CD14-positive monocyte (primary cell): Measurements from ENCODE around the gene TMEM106B. TPM values are rescaled to one million over a fixed set of nuclear protein-coding genes. Genes with fewer than 3 reads are reported as not detected.

Experiments used
- DNase-seq, 3 donors: peaks; one replicate each; pipeline ENCODE4 v3.0.0-alpha.2; 2011 to 2022
- H2AFZ ChIP-seq: 2 replicates; pipeline ENCODE4 v1.6.0; 2012; ENCODE audit warnings: mild to moderate bottlenecking, low read depth, low read length, inconsistent platforms; ENCODE audit not compliant: insufficient read depth, poor library complexity, severe bottlenecking
- H3K27ac ChIP-seq, 2 donors: 1 replicate in 1 of 2; 2 replicates in 1 of 2; pipeline ENCODE4 v1.5.1; 2012 to 2013; ENCODE audit warnings: low read length in 2 of 2, control low read depth in 1 of 2, inconsistent platforms in 1 of 2, low read depth in 1 of 2, mild to moderate bottlenecking in 1 of 2
- H3K27me3 ChIP-seq, 2 donors: one replicate each; pipeline versions ENCODE4 v1.6.0 to v1.6.1; 2011 to 2013; ENCODE audit warnings: low read length in 2 of 2; ENCODE audit not compliant: control insufficient read depth in 2 of 2, insufficient read depth in 2 of 2
- H3K36me3 ChIP-seq, 2 donors: replicated peaks in 1 of 2; 1 replicate in 1 of 2; 2 replicates in 1 of 2; pipeline versions ENCODE4 v1.5.1 to v1.6.1; 2012 to 2013; ENCODE audit warnings: low read length in 2 of 2, control low read depth in 1 of 2, inconsistent platforms in 1 of 2, mild to moderate bottlenecking in 1 of 2; ENCODE audit not compliant: insufficient read depth in 2 of 2, control insufficient read depth in 1 of 2
- H3K4me1 ChIP-seq, 2 donors: 1 replicate in 1 of 2; 2 replicates in 1 of 2; pipeline versions ENCODE4 v1.5.1 to v1.6.1; 2012 to 2013; ENCODE audit warnings: low read length in 2 of 2, control low read depth in 1 of 2, inconsistent platforms in 1 of 2, mild to moderate bottlenecking in 1 of 2, moderate library complexity in 1 of 2; ENCODE audit not compliant: insufficient read depth in 2 of 2, control insufficient read depth in 1 of 2
- H3K4me2 ChIP-seq: replicated peaks from 2 replicates; pipeline ENCODE3; 2012; ENCODE audit warnings: low read length, moderate library complexity, mild to moderate bottlenecking; ENCODE audit not compliant: poor library complexity, severe bottlenecking; ENCODE audit errors: extremely low read depth
- H3K4me3 ChIP-seq, 3 experiments: fragments of 200-600 bp in 1 of 3; sonication (generic) in 1 of 3; replicated peaks in 1 of 3; 1 replicate in 2 of 3; 2 replicates in 1 of 3; pipeline ENCODE4 v1.5.1; 2011 to 2013; ENCODE audit warnings: low read length in 3 of 3, mild to moderate bottlenecking in 3 of 3, control low read depth in 2 of 3, low read depth in 2 of 3, inconsistent platforms in 1 of 3, moderate library complexity in 1 of 3
- H3K79me2 ChIP-seq: 2 replicates; pipeline ENCODE4 v1.6.0; 2012; ENCODE audit warnings: mild to moderate bottlenecking, control low read depth, inconsistent platforms, low read length, moderate library complexity; ENCODE audit not compliant: insufficient read depth
- H3K9ac ChIP-seq: 2 replicates; pipeline ENCODE4 v1.6.0; 2017; ENCODE audit warnings: low read length, mild to moderate bottlenecking; ENCODE audit not compliant: insufficient read depth, poor library complexity, severe bottlenecking
- H3K9me3 ChIP-seq, 2 donors: replicated peaks in 1 of 2; 1 replicate in 1 of 2; 2 replicates in 1 of 2; pipeline versions ENCODE4 v1.5.1 to v1.6.1; 2012 to 2013; ENCODE audit warnings: low read length in 2 of 2, control low read depth in 1 of 2; ENCODE audit not compliant: control insufficient read depth in 1 of 2, insufficient read depth in 1 of 2
- H4K20me1 ChIP-seq: 2 replicates; pipeline ENCODE4 v1.6.0; 2012; ENCODE audit warnings: mild to moderate bottlenecking, low read length, control low read depth, moderate library complexity; ENCODE audit not compliant: insufficient read depth
- H3K27ac Mint-ChIP-seq, 7 donors: one replicate each; pipeline ENCODE4 v1.8.0; 2020; ENCODE audit warnings: mild to moderate bottlenecking in 7 of 7, mixed read lengths in 7 of 7, moderate library complexity in 6 of 7, inconsistent platforms in 2 of 7
- H3K27me3 Mint-ChIP-seq, 3 donors: one replicate each; pipeline ENCODE4 v1.8.0; 2021 to 2022; ENCODE audit warnings: low read depth in 3 of 3, mild to moderate bottlenecking in 3 of 3, mixed read lengths in 3 of 3, moderate library complexity in 3 of 3, inconsistent platforms in 1 of 3
- H3K36me3 Mint-ChIP-seq, 2 donors: one replicate each; pipeline ENCODE4 v1.8.0; 2020; ENCODE audit warnings: mixed read lengths in 2 of 2, inconsistent platforms in 1 of 2, mild to moderate bottlenecking in 1 of 2
- H3K4me1 Mint-ChIP-seq: one replicate; pipeline ENCODE4 v1.8.0; 2020; ENCODE audit warnings: mild to moderate bottlenecking, mixed read lengths
- H3K4me3 Mint-ChIP-seq, 2 donors: one replicate each; pipeline ENCODE4 v1.8.0; 2020; ENCODE audit warnings: mild to moderate bottlenecking in 2 of 2, mixed read lengths in 2 of 2, moderate library complexity in 1 of 2
- H3K9me3 Mint-ChIP-seq, 7 donors: one replicate each; pipeline ENCODE4 v1.8.0; 2020 to 2022; ENCODE audit warnings: mixed read lengths in 7 of 7, mild to moderate bottlenecking in 6 of 7, moderate library complexity in 6 of 7, inconsistent platforms in 2 of 7
- CTCF ChIP-seq: fragments of 200-600 bp; IDR thresholded peaks from one replicate; pipeline ENCODE4 v1.8.0; 2022; ENCODE audit warnings: antibody characterized with exemption, mild to moderate bottlenecking
- WGBS: methylation state at CpG from one replicate; pipeline ENCODE4 v1.1.5; 2013; ENCODE audit warnings: missing lambda C conversion rate; ENCODE audit not compliant: insufficient coverage; 5-methylcytosine and 5-hydroxymethylcytosine counted together
- intact Hi-C, 2 donors: fragments of 100-400 bp; cut with micrococcal nuclease; formaldehyde crosslinking; loops; one replicate each; pipeline versions ENCODE4 v1.15.0 to v1.15.1; 2023
- polyA plus RNA-seq, 3 donors: library from polyadenylated mRNA; depleted of rRNA in 1 of 3; unstranded in 2 of 3; stranded (reverse) in 1 of 3; fragments of 300-500 nt in 2 of 3; fragments of >200 nt in 1 of 3; fragmentation: Illumina TruSeq in 2 of 3; gene quantifications; 1 replicate in 2 of 3; 2 replicates in 1 of 3; pipeline ENCODE4 v1.2.3, GENCODE V29; 2012 to 2021

TMEM106B gene
- polyA plus RNA-seq, 3 donors, result 5.2 to 17.7 (median 11.6) TPM

DNA sequence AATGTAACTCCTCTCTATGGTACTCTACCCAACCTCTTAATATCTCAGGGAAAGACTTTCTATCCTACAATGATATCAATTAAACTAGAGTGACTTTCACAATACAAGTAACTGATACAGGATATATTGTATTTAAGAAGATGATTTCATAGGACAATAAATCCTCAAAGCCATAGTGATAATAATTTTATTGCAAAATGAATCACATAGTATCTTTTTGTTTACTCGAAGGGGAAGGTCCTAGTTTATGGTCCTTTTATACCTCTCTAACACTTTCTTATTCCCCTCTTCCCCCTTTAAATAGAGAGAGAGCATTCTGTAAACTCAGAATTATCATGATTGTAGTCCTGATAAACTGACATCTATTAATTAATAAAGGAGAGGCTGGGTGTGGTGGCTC, 56.4 kb downstream of the TMEM106B start:
- TF ChIP-seq CTCF, result no peak
- intact Hi-C loops, result no loop called here
- H3K4me1 ChIP-seq, result no peaks in the 10 kb centered on the region
- no peak overlapping the region for H3K4me3 ChIP-seq
- Mint-ChIP-seq H3K27me3 (peaks cover 0 to 1% (median 0%) of the 10 kb centered on the region in 3 donors), H3K27ac (no peak overlapping the region), H3K9me3 (peaks cover 0 to 9% (median 5%) of the 10 kb centered on the region in 7 donors), H3K4me3 (no peak overlapping the region), H3K36me3 (no peaks in the 10 kb centered on the region), H3K4me1 (no peaks in the 10 kb centered on the region)
- no peak overlapping the region for H2AFZ ChIP-seq
- H3K79me2 ChIP-seq, result no peaks in the 10 kb centered on the region
- WGBS, result no CpG with 5 or more reads among the region's 1 CpG
- no peaks in the 10 kb centered on the region for H3K27me3 ChIP-seq
- no peak overlapping the region for H3K9ac ChIP-seq
- DNase-seq, result no peak
- H3K36me3 ChIP-seq, result no peaks in the 10 kb centered on the region
- H3K9me3 ChIP-seq, result peaks cover 0 to 14% of the 10 kb centered on the region in 2 donors
- H4K20me1 ChIP-seq, result no peaks in the 10 kb centered on the region
- H3K4me2 ChIP-seq, result no peak overlapping the region
- no peak overlapping the region for H3K27ac ChIP-seq

GRCh38 chr7:12269100-12269895, 58.2 kb downstream of the TMEM106B start:
- Mint-ChIP-seq H3K9me3 (peaks cover 0 to 9% (median 5%) of the 10 kb centered on the region in 7 donors), H3K4me1 (no peaks in the 10 kb centered on the region), H3K36me3 (no peaks in the 10 kb centered on the region), H3K4me3 (no peak overlapping the region), H3K27me3 (peaks cover 0 to 1% (median 0%) of the 10 kb centered on the region in 3 donors), H3K27ac (no peak overlapping the region)
- intact Hi-C loops, result no loop called here
- H3K79me2 ChIP-seq, result no peaks in the 10 kb centered on the region
- peaks cover 0 to 14% of the 10 kb centered on the region in 2 donors for H3K9me3 ChIP-seq
- H3K4me2 ChIP-seq, result no peak overlapping the region
- WGBS, result 88% methylated on average over 9 of the region's 9 CpGs
- no peak overlapping the region for H3K9ac ChIP-seq
- H3K27me3 ChIP-seq, result no peaks in the 10 kb centered on the region
- H3K36me3 ChIP-seq, result no peaks in the 10 kb centered on the region
- no peak overlapping the region for H3K4me3 ChIP-seq
- no peaks in the 10 kb centered on the region for H4K20me1 ChIP-seq
- no peaks in the 10 kb centered on the region for H3K4me1 ChIP-seq
- no peak for DNase-seq
- no peak for TF ChIP-seq CTCF
- H3K27ac ChIP-seq, result no peak overlapping the region
- H2AFZ ChIP-seq, result no peak overlapping the region
